Epithelial cell of proximal tubule (primary cell): ENCODE results near the gene GJA10. TPM values are rescaled to one million over a fixed set of nuclear protein-coding genes. Genes with fewer than 3 reads are reported as not detected.
A peak's percentile ranks its signal among the peaks of the same experiment; 100 is the strongest.

Experiments used
- DNase-seq: peaks from one replicate; pipeline ENCODE4 v3.0.0-alpha.2; 2011; ENCODE audit warnings: low read depth
- H3K4me3 ChIP-seq: 2 replicates; pipeline ENCODE4 v1.5.1; 2011; ENCODE audit warnings: low read depth, mild to moderate bottlenecking, low read length
- total RNA-seq: library from RNA; depleted of rRNA; stranded (reverse); fragments of >200 nt; gene quantifications from 2 replicates; pipeline ENCODE4 v1.2.3, GENCODE V29; 2015
- TF ChIP-seq, protein P1 (sequence below): conservative IDR thresholded peaks from 2 replicates; pipeline ENCODE4 v1.5.1; 2012; ENCODE audit warnings: low read depth, mild to moderate bottlenecking, low read length

The GJA10 gene
- total RNA-seq, 1 donor from 2014 or later = not detected

DNA sequence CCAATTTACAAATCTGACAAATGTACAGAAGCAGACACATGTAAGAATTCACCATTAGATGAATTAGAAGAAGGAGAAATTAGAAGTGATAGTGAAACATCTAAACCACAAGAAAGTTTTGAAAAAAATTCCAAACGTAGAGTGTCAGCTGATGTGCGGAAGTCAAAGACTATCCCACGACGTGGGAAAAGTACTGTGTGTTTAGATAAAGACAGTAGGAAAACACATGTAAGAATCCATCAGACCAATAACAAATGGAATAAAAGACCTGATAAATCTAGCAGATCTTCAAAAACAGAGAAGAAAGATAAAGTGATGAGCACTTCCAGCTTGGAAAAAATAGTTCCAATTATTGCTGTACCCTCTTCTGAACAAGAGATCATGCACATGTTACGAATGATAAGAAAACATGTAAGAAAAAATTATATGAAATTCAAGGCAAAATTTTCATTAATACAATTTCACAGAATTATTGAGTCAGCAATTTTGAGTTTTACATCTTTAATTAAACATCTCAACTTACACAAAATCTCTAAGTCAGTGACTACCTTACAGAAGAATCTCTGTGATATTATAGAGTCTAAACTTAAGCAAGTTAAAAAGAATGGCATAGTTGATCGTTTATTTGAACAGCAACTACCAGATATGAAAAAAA lies 28.1 kb upstream of the GJA10 start:
- no peak for DNase-seq
- TF ChIP-seq, protein P1, sequence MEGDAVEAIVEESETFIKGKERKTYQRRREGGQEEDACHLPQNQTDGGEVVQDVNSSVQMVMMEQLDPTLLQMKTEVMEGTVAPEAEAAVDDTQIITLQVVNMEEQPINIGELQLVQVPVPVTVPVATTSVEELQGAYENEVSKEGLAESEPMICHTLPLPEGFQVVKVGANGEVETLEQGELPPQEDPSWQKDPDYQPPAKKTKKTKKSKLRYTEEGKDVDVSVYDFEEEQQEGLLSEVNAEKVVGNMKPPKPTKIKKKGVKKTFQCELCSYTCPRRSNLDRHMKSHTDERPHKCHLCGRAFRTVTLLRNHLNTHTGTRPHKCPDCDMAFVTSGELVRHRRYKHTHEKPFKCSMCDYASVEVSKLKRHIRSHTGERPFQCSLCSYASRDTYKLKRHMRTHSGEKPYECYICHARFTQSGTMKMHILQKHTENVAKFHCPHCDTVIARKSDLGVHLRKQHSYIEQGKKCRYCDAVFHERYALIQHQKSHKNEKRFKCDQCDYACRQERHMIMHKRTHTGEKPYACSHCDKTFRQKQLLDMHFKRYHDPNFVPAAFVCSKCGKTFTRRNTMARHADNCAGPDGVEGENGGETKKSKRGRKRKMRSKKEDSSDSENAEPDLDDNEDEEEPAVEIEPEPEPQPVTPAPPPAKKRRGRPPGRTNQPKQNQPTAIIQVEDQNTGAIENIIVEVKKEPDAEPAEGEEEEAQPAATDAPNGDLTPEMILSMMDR = no peak
- H3K4me3 ChIP-seq = no peak overlapping the region

DNA sequence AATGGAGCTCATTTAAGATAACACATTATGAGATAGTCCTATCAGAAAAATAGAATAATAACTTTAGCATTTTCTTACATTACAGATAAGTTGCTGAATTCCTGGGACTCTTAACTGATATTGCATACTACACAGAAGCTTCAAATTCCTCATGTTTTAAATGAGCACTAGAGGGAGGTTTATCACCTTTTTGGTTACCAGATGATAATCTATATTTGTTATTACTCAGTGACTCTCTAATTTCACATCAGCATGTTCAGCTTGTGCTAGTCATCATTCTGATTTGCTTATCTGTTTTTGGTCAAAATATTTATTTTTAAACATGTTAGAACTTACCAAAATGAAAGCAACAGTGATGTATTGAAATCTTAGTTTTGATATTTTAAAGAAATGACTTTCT lies 20.5 kb upstream of the GJA10 start:
- no peak for DNase-seq
- H3K4me3 ChIP-seq = no peak overlapping the region
- TF ChIP-seq, protein P1 = no peak

DNA sequence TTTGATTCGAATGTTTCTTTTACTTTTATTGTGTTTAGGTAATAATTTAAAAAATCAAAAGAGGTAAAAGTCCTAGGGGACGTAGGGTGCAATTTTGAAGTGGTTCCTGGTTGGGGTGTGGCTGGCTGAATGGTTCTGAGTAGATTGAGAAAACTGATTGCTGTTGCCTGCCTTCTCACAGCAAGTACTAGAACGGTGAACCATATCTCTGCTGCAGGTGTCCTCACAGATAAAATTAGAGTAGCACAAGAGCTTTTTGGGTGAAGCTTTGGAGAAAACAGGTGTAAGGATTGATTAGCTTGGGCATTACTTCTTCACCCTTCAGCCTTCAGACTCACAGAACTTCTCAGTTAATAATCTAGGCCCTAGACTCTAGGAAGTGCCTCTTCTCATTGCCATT lies 19.8 kb upstream of the GJA10 start:
- no peak for DNase-seq
- TF ChIP-seq, protein P1 = no peak
- H3K4me3 ChIP-seq = no peak overlapping the region

DNA sequence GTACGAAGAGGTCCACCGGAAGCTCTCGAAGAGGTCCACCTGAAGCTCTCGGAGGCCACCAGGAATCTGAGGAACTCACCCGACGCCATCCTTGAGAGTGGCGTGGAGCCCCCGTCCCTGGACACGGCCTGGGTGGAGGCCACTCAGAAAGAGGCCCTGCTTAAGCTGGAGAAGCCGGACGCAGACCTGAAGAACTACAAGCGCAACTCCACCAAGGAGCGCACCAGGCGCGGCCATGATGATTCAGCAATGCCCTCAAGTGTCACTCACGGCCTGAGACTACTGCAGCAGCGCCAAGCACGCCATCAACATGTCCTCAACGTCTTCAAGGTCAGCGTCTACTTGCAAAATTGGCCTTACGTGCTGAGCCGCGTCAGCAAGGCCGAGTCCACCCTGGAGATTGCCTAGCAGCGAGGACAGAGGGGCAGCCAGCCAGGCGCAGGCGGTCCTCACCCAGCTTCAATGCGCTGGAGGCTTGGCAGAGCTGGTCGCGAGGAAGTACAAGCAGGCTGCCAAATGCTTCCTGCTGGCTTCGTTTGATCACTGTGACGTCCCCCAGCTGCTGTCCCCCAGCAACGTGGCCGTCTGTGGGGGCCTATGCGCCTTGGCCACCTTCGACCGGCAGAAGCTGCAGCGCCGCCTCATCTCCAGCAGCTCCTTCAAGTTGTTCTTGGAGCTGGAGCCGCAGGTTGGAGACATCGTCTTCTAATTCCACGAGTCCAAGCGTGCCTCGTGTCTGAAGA lies 7.7 kb upstream of the GJA10 start:
- no peak overlapping the region for H3K4me3 ChIP-seq
- TF ChIP-seq, protein P1 = no peak
- DNase-seq = no peak

DNA sequence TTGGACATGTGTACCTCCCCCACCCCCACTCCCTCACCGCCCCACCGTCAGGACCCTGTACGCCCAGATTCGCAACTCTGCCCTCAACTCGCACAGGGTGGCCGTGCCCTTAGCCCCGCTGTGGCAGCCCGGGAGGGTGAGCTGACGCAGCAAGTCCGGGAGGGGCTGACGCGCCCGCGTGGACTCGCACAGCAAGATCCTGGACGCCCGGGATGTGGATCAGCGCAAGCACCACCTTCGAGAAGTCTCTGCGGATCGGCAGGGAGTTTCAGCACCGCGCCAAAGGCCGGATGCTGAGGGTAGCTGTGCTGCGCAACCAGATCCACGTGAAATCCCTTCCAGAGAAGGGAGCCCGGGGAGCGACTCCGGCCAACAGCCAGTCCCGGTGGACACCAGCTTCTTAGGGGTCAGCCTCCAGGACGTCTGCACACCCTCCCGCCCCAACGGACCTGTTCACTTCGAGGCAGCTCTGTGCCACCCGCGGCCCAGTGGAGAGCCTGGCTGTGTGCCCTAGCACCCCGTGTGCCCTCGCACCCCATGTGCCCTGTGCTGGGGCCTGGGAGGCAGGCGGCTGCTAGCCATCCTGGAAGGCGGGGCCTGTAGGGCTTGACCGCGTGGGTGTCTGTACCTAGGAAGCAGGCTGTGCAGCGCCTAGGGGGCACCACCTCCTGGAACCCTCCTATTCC lies 6.7 kb upstream of the GJA10 start:
- peak overlapping the region; percentile 13 for H3K4me3 ChIP-seq
- DNase-seq = no peak
- TF ChIP-seq, protein P1 = no peak

- TF ChIP-seq, protein P1 = no peak
Observed at GRCh38 chr6:89888138-89888514, 6.1 kb upstream of the GJA10 start.

More at GRCh38 chr6:89888138-89888514, 6.1 kb upstream of the GJA10 start:
- DNase-seq = no peak
- no peak overlapping the region for H3K4me3 ChIP-seq
